Measurements from ENCODE around the gene ISCA1.

GRCh38 chr9:86288499-86289198 is 6.3 kb upstream of the ISCA1 start:
- no peak for TF ChIP-seq CTCF (IDR thresholded peaks at IDR 0.05; ENCODE audit: insufficient read depth, low read length)
- TF ChIP-seq GABPA (IDR thresholded peaks at IDR 0.05; ENCODE audit: low read depth): no peak
- TF ChIP-seq POLR2AphosphoS5 (IDR thresholded peaks at IDR 0.05; ENCODE audit: low read depth): no peak
- no peak for TF ChIP-seq REST (IDR thresholded peaks at IDR 0.05; ENCODE audit: insufficient replicate concordance, low read depth)
- no peak for TF ChIP-seq SPI1 (IDR thresholded peaks at IDR 0.05; ENCODE audit: borderline replicate concordance, low read depth)
